Measurements from ENCODE around the gene TMEM37.

Gene TMEM37

DNA sequence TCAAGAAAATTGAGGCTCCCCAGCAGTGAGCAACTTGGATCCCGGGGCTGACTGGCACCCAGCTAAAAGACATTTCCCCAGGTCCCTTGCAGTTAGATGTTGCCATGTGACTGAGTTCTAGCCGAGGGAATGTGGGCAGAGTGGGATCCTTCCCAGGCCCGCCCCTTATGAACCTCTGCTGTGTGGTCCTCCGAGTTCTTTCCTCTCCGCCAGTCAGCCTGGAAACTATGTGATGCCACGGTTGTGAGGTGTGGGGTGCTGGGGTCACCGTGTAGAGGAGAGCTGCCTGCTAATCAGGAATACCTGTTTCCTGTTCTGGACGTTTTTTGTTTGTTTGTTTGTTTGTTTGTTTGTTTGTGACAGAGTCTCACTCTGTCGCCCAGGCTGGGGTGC, 45.5 kb downstream of the TMEM37 start:
- H3K4me3 ChIP-seq (ENCODE audit: low read depth, low read length) = no peak overlapping the region
- DNase-seq (ENCODE audit: low read depth) = no peak
- TF ChIP-seq POLR2A (IDR thresholded peaks at IDR 0.05; ENCODE audit: extremely low read depth, insufficient read length) (no peak), MYC (IDR thresholded peaks at IDR 0.05; ENCODE audit: low read depth, low read length) (no peak)
- TF ChIP-seq, protein P1, sequence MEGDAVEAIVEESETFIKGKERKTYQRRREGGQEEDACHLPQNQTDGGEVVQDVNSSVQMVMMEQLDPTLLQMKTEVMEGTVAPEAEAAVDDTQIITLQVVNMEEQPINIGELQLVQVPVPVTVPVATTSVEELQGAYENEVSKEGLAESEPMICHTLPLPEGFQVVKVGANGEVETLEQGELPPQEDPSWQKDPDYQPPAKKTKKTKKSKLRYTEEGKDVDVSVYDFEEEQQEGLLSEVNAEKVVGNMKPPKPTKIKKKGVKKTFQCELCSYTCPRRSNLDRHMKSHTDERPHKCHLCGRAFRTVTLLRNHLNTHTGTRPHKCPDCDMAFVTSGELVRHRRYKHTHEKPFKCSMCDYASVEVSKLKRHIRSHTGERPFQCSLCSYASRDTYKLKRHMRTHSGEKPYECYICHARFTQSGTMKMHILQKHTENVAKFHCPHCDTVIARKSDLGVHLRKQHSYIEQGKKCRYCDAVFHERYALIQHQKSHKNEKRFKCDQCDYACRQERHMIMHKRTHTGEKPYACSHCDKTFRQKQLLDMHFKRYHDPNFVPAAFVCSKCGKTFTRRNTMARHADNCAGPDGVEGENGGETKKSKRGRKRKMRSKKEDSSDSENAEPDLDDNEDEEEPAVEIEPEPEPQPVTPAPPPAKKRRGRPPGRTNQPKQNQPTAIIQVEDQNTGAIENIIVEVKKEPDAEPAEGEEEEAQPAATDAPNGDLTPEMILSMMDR (IDR thresholded peaks at IDR 0.05; ENCODE audit: low read depth, low read length) = no peak
- TF ChIP-seq, protein P2, sequence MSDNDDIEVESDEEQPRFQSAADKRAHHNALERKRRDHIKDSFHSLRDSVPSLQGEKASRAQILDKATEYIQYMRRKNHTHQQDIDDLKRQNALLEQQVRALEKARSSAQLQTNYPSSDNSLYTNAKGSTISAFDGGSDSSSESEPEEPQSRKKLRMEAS (IDR thresholded peaks at IDR 0.05; ENCODE audit: low read depth, low read length) = no peak

GRCh38 chr2:119478188-119478977, 46.7 kb downstream of the TMEM37 start:
- TF ChIP-seq, protein P1 (IDR thresholded peaks at IDR 0.05; ENCODE audit: low read depth, low read length) = no peak
- TF ChIP-seq POLR2A (IDR thresholded peaks at IDR 0.05; ENCODE audit: extremely low read depth, insufficient read length) = no peak
- no peak for TF ChIP-seq MYC (IDR thresholded peaks at IDR 0.05; ENCODE audit: low read depth, low read length)
- TF ChIP-seq, protein P2 (IDR thresholded peaks at IDR 0.05; ENCODE audit: low read depth, low read length) = no peak
- no peak for DNase-seq (ENCODE audit: low read depth)

DNA sequence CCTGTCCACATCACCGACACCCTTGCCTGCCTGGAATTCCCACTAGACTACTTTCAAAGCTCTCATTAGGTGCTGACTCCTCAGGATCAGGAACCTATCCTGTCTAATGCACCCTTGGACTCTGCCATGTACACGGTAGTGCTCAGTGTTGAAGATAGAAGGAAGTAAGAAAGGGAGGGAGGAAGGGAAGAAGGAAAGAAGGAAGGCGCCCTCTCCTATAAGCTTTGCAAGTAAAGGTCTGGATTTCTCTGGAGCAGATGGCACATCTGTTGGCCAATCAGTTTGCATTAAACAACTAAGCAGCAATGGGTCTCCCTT, 47.3 kb downstream of the TMEM37 start:
- no peak overlapping the region for H3K4me3 ChIP-seq (ENCODE audit: low read depth, low read length)
- TF ChIP-seq, protein P1 (IDR thresholded peaks at IDR 0.05; ENCODE audit: low read depth, low read length) = no peak
- TF ChIP-seq, protein P2 (IDR thresholded peaks at IDR 0.05; ENCODE audit: low read depth, low read length) = no peak
- TF ChIP-seq POLR2A (IDR thresholded peaks at IDR 0.05; ENCODE audit: extremely low read depth, insufficient read length) = no peak
- TF ChIP-seq MYC (IDR thresholded peaks at IDR 0.05; ENCODE audit: low read depth, low read length) = no peak
- DNase-seq (ENCODE audit: low read depth) = no peak

More at GRCh38 chr2:119478188-119478977, 46.7 kb downstream of the TMEM37 start:
- no peak overlapping the region for H3K4me3 ChIP-seq (ENCODE audit: low read depth, low read length)

- no peak for DNase-seq (ENCODE audit: low read depth)
- TF ChIP-seq POLR2A (IDR thresholded peaks at IDR 0.05; ENCODE audit: extremely low read depth, insufficient read length) (no peak), MYC (IDR thresholded peaks at IDR 0.05; ENCODE audit: low read depth, low read length) (no peak)
- TF ChIP-seq, protein P1 (IDR thresholded peaks at IDR 0.05; ENCODE audit: low read depth, low read length) = no peak
- TF ChIP-seq, protein P2 (IDR thresholded peaks at IDR 0.05; ENCODE audit: low read depth, low read length) = no peak
Observed at GRCh38 chr2:119480184-119480583, 48.5 kb downstream of the TMEM37 start.

DNA sequence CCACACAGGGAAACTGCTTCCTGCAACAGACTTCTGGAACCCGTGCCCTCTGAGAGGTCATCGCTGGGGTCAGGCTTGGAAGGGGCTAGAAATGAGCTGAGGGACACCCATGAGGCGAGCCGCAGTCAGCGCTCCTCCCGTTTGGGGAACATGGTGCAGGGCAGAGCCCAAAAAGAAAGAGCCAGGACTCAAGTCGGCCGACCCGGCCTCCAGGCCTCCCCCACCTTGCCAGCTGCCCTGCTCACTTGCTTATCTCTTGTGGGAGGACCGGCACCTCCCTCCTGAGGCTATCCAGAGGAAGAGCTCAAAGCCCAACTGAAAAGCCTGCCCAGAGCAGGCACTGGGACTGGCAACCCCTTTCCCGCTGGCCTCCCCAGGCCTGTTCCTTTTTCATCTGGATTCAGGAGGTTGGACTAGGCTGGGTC, 49.1 kb downstream of the TMEM37 start:
- TF ChIP-seq, protein P2 (IDR thresholded peaks at IDR 0.05; ENCODE audit: low read depth, low read length) = no peak
- TF ChIP-seq POLR2A (IDR thresholded peaks at IDR 0.05; ENCODE audit: extremely low read depth, insufficient read length) = no peak
- TF ChIP-seq, protein P1 (IDR thresholded peaks at IDR 0.05; ENCODE audit: low read depth, low read length) = no peak
- TF ChIP-seq MYC (IDR thresholded peaks at IDR 0.05; ENCODE audit: low read depth, low read length) = no peak
- no peak for DNase-seq (ENCODE audit: low read depth)
- H3K4me3 ChIP-seq (ENCODE audit: low read depth, low read length) = no peak overlapping the region

More at GRCh38 chr2:119480184-119480583, 48.5 kb downstream of the TMEM37 start:
- no peak overlapping the region for H3K4me3 ChIP-seq (ENCODE audit: low read depth, low read length)

All from NB4 (cell line).